Mesenteric fat pad (tissue), 1 donor: ENCODE measurements around the gene CLHC1. TPM values are rescaled to one million over a fixed set of nuclear protein-coding genes. Genes with fewer than 3 reads are reported as not detected.
"Not testable (repeated sequence)": the region's sequence is repeated elsewhere in the genome, so short reads cannot be mapped to it uniquely, and the experiment has no call there.

Experiments used
- DNase-seq: peaks from one replicate; pipeline ENCODE4 v3.0.0-alpha.2; 2020; ENCODE audit warnings: low spot score
- total RNA-seq: library from RNA; stranded (reverse); fragmentation: NEBNext Ultra II Directional; extraction: Animal tissue kit (Norgen Biotek cat#: 25700); gene quantifications from one replicate; pipeline ENCODE4 v1.2.1, GENCODE V29; 2021
- donor health status: DM: yes; HTN: yes; CAD: no.

CLHC1 gene
- total RNA-seq, 1 donor from 2014 or later, result 5.2 TPM

GRCh38 chr2:55136138-55136541 is 96.0 kb downstream of the CLHC1 start:
- no peak for DNase-seq

GRCh38 chr2:55135491-55135890 is 96.6 kb downstream of the CLHC1 start:
- DNase-seq, result no peak

GRCh38 chr2:55134316-55134706 is 97.8 kb downstream of the CLHC1 start:
- DNase-seq, result no peak

GRCh38 chr2:55133467-55134315 is 98.4 kb downstream of the CLHC1 start:
- no peak for DNase-seq

- DNase-seq, result no peak
These were observed 101.2 kb downstream of the CLHC1 start for GRCh38 chr2:55130849-55131248.

GRCh38 chr2:55126643-55127042 is 105.5 kb downstream of the CLHC1 start:
- not testable (repeated sequence) for DNase-seq

Other genes with a start within 250 kb of the CLHC1 start
- gene RTN4, start 181.8 kb downstream of the CLHC1 start, total RNA-seq, result 681 TPM
- gene RPS27A, start 395 bp upstream of the CLHC1 start, total RNA-seq, result 706 TPM
- 19.5 TPM for gene MTIF2, start 36.9 kb upstream of the CLHC1 start, total RNA-seq
- 64.6 TPM for gene CCDC88A, start 187.6 kb upstream of the CLHC1 start, total RNA-seq